ENCODE measurements around the gene IL1F10. TPM values are rescaled to one million over a fixed set of nuclear protein-coding genes. Genes with fewer than 3 reads are reported as not detected.

The IL1F10 gene
- polyA plus RNA-seq, 6 donors from 2014 or later = not detected

DNA sequence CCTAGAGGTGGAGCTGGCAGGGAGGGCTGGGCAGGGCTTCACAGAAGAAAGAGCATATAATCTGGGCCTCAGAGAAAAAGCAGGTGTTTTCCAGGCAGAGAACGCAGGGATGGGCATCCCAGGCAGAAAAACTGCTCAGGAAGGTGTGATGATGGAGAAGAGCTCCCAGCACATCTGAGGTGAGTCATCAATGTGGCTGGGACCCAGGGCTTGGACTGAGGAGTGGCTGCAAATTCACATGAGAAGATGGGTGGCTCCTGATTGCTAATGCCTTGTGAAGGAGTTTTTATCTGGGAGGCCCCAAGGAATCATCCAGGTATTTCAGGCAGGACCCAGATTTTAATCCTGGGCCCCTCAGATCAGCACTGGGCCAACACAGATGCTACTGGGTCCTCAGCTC is 10.2 kb downstream of the IL1F10 start:
- no peaks in the 10 kb centered on the region for H3K36me3 Mint-ChIP-seq
- DNase-seq = no peak
- H3K4me3 Mint-ChIP-seq = no peak overlapping the region
- no peaks in the 10 kb centered on the region for H3K4me1 Mint-ChIP-seq
- H3K9me3 Mint-ChIP-seq = no peaks in the 10 kb centered on the region
- peaks cover 18 to 55% (median 44%) of the 10 kb centered on the region in 3 donors for H3K27me3 Mint-ChIP-seq
- ATAC-seq (ENCODE audit: low read depth in 2 of 2) = no peak
- H3K27ac Mint-ChIP-seq = no peak overlapping the region

DNA sequence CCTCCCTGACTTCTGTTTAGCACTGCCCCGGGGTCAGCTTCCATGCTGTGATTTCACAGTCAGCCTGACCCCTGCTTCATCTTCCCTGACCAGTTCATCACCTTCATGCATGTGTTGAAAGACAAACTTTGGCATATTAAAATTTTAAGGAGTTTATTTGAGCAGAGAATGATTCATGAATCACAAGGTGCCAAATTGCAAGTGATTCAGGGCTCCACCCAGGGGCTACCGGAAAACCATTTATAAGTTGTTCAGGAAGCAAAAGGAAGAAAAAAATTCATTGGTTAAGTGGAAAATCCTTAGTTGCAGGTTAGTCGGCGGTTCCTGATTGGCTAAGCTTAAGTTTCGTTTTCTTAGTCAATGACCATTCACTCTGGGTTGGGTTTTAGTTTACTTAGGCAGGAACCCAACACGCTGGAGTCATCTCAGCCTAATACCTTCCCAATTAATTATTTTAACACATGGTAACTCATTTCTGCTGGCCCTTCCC is 10.6 kb downstream of the IL1F10 start:
- H3K36me3 Mint-ChIP-seq = no peaks in the 10 kb centered on the region
- ATAC-seq (ENCODE audit: low read depth in 2 of 2) (no peak), DNase-seq (no peak)
- peaks cover 19 to 55% (median 44%) of the 10 kb centered on the region in 3 donors for H3K27me3 Mint-ChIP-seq
- no peaks in the 10 kb centered on the region for H3K9me3 Mint-ChIP-seq
- H3K27ac Mint-ChIP-seq = no peak overlapping the region
- H3K4me1 Mint-ChIP-seq = peaks cover 0 to 3% (median 0%) of the 10 kb centered on the region in 3 donors
- H3K4me3 Mint-ChIP-seq = no peak overlapping the region

DNA sequence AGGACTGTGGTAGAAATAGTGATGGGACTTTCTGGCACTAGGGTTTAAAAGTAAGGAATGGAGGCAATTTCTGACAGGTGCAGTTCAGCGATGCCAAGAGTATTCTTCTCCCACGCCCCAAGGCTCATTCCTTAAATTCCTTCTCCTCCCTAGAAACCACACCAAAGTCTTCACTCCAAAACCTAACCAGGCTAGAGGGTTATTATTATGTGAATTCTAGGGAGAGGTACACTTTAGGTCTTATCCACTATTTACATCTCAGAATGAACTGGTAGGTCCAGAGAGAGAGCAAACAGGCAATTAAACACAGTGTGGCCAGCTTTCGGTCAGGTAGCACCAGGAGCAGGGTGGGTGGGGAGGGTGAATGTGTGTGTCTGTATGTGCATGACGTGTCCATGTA is 11.4 kb downstream of the IL1F10 start:
- no peak for DNase-seq
- Mint-ChIP-seq H3K4me1 (peaks cover 0 to 5% (median under 1%) of the 10 kb centered on the region in 3 donors), H3K4me3 (no peak overlapping the region), H3K27ac (no peak overlapping the region), H3K36me3 (no peaks in the 10 kb centered on the region), H3K9me3 (no peaks in the 10 kb centered on the region), H3K27me3 (peaks cover 19 to 55% (median 46%) of the 10 kb centered on the region in 3 donors)
- no peak for ATAC-seq (ENCODE audit: low read depth in 2 of 2)

DNA sequence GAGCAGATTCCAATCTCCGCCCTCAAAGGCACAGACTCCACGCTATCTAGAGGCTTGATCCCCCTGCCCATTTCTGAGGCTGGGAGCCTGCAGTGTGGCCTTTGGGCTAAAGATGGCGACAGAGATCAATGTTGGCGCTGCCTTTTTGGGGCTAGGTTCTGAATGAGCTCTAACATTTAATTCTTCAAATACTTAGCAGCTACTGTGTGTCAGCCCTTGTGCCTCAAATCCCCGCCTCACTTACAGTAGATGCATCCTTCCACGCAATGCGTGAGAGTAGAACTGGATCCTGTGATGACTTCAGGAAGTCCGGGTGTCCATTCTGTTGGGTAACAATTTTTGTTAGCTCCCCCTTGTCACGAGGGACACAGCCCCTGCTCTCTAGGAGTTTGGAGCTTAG is 12.4 kb downstream of the IL1F10 start:
- DNase-seq (peak; percentile 22), ATAC-seq (ENCODE audit: low read depth in 2 of 2) (peak; percentile 55 to 58)
- H3K4me3 Mint-ChIP-seq = peak overlapping the region in 1 of 8 donors; percentile 30
- no peak overlapping the region for H3K27ac Mint-ChIP-seq
- H3K27me3 Mint-ChIP-seq = peaks cover 19 to 56% (median 46%) of the 10 kb centered on the region in 3 donors
- no peaks in the 10 kb centered on the region for H3K9me3 Mint-ChIP-seq
- peaks cover 0 to 5% (median 4%) of the 10 kb centered on the region in 3 donors for H3K4me1 Mint-ChIP-seq
- no peaks in the 10 kb centered on the region for H3K36me3 Mint-ChIP-seq

DNA sequence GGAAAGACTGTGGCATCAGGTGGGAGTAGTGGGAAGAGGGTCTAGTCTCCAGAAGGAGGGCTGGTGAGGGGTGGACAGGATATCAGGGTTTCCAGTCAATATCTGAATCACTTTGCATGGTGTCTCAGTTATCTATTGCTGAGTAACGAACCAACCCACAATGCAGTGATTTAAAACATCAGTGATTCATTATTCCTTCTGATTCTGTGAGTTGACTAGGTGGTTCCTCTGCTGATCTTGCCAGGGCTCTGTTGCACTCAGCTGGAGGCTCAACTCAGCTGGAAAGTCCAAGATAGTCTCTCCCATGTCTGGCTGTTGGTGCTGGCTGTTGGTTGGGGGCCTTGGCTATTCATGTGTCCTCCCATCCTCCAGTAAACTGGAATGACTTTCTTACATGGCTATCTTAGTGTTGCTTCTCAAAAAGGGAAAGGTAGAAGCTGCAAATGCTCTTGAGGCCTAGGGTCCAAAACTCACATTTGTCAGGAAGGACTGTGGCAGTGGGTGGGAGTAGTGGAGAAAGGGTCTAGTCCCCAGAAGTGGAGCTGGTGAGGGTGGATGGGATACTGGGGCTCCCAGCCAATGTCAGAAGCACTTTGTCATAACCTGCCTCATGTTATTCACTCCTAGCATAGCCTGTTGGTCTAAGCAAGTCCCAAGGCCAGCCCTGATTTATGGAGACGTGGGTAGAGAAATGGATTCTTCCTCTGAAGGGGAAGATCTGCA is 13.9 kb downstream of the IL1F10 start:
- no peak for DNase-seq
- no peak overlapping the region for H3K27ac Mint-ChIP-seq
- peaks cover 0 to 5% (median 4%) of the 10 kb centered on the region in 3 donors for H3K4me1 Mint-ChIP-seq
- H3K27me3 Mint-ChIP-seq = peaks cover 16 to 47% (median 41%) of the 10 kb centered on the region in 3 donors
- no peaks in the 10 kb centered on the region for H3K9me3 Mint-ChIP-seq
- no peak for ATAC-seq (ENCODE audit: low read depth in 2 of 2)
- H3K4me3 Mint-ChIP-seq = no peak overlapping the region
- no peaks in the 10 kb centered on the region for H3K36me3 Mint-ChIP-seq

DNA sequence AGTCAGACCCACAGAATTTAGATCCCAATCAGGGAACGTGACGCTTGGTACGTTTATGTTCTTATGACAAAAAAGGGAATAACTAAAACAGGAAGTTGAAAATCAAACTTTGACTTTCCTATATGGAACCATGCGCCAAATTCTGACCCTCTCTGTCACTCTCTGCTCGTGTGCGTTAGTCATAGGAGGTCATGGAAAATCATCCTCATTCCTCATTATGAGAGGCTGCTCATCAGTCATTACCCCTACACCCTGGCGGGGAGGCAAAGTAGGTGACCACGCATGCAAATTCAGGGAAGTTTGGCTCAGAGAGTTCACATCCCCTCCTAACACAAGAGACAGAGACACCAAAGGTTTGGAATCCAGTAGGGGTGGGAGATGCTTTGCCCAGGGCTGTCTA is 15.5 kb downstream of the IL1F10 start:
- Mint-ChIP-seq H3K4me1 (peaks cover 0 to 5% (median 4%) of the 10 kb centered on the region in 3 donors), H3K27me3 (peaks cover 16 to 41% (median 31%) of the 10 kb centered on the region in 3 donors), H3K27ac (peak overlapping the region in 1 of 6 donors; percentile 40), H3K36me3 (no peaks in the 10 kb centered on the region), H3K9me3 (no peaks in the 10 kb centered on the region), H3K4me3 (no peak overlapping the region)
- DNase-seq (no peak), ATAC-seq (ENCODE audit: low read depth in 2 of 2) (no peak)

DNA sequence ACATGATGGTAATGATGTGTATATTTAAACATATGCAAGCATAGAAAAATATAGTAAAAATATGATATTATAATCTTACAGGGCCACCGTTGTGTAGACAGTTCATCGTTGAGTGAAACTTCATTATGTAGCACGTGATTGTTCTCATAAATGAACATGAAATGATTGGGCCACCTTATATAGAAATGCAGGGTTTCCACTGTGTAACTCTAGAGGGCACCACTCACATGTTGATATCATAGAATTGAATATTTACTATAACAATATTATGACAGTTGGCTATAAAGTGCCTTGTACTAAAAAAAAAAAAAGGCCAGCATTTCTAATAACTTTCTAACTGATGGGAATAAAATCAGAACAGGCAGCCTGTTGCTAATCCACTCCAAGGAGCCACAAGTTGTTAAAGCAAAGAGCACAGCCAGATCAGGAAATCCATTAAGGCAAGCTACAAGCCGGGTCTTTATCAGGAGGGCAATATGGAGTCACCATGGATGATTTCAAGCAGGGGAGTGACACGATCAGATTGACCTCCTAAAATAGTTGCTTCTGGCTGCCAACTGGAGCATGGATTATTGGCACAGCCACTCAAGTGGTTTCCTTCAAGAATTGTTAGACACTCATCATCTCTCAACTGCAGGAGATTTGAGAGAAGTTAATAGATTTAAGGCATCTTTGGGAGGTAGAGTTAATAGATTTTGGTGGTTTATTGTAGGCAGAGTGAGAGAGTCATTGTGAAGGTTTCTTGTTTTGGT is 16.7 kb downstream of the IL1F10 start:
- Mint-ChIP-seq H3K9me3 (no peaks in the 10 kb centered on the region), H3K27ac (no peak overlapping the region), H3K4me3 (no peak overlapping the region), H3K4me1 (peaks cover 0 to 5% (median 4%) of the 10 kb centered on the region in 3 donors), H3K27me3 (peaks cover 9 to 32% (median 31%) of the 10 kb centered on the region in 3 donors), H3K36me3 (no peaks in the 10 kb centered on the region)
- DNase-seq = no peak
- peak; percentile 37 to 65 for ATAC-seq (ENCODE audit: low read depth in 2 of 2)

DNA sequence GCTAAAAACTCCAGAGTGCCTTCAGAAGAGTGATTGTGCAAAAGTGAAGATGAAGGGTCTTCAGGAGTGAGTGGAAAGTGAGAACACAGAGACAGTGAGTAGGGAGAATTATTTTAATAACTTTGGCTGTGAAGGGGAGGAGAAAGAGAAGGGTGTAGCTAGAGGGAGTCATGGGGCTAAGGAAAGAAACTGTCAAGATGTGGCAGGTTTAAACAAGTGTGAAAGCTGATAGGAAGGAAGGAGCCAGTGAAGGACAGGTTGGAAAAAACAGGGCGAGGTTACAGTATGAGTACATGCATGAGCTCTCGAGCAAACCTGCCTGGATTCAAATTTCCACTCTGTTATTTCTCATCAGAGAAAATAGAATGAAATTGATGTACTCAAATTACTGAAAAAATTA is 17.8 kb downstream of the IL1F10 start:
- peaks cover 0 to 5% (median 4%) of the 10 kb centered on the region in 3 donors for H3K4me1 Mint-ChIP-seq
- H3K27me3 Mint-ChIP-seq = peaks cover 5 to 32% (median 31%) of the 10 kb centered on the region in 3 donors
- H3K36me3 Mint-ChIP-seq = no peaks in the 10 kb centered on the region
- H3K9me3 Mint-ChIP-seq = no peaks in the 10 kb centered on the region
- no peak for ATAC-seq (ENCODE audit: low read depth in 2 of 2)
- peak overlapping the region in 1 of 6 donors; percentile 12 for H3K27ac Mint-ChIP-seq
- H3K4me3 Mint-ChIP-seq = no peak overlapping the region
- no peak for DNase-seq

DNA sequence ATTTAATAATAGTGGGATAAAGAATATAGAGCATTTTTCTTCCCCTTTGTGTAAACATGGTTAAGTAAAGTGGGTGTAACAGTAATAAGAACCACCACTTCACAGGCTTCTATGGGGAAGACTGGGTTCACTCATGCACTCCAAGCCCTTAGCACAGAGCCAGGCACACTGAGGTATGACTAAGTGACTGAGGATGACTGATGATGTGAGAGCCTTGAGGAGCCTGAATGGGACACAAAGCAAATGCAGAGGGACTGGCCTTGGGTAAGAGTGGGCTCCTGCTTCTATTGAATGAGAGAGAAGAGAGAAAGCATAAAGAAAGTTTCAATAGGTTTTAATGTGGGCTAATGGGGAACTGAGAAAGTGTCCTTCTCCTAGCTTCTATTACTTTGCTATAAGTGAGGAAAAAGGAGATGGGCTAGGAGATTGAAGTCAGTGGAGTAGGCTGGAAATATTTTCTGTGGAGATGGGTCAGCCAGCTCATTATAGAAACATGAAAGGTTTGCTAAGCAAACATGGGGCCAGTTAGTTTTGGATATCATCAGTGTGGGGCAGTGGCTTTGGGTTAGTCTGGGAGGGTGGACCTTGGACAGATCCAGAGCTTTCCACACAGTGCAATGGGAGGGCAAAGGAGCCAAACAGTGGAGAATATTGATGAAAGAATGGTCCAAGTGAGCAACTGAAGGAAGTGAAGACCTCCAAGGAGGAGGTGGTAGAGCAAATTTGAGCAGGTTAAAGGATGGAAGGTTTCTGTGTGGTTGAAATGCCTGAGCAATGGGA is 20.6 kb downstream of the IL1F10 start:
- Mint-ChIP-seq H3K4me1 (peaks cover 0 to 4% (median 2%) of the 10 kb centered on the region in 3 donors), H3K27me3 (peaks cover 0 to 14% (median 13%) of the 10 kb centered on the region in 3 donors), H3K27ac (no peak overlapping the region), H3K36me3 (no peaks in the 10 kb centered on the region), H3K9me3 (no peaks in the 10 kb centered on the region), H3K4me3 (no peak overlapping the region)
- no peak for ATAC-seq (ENCODE audit: low read depth in 2 of 2)
- DNase-seq = no peak

DNA sequence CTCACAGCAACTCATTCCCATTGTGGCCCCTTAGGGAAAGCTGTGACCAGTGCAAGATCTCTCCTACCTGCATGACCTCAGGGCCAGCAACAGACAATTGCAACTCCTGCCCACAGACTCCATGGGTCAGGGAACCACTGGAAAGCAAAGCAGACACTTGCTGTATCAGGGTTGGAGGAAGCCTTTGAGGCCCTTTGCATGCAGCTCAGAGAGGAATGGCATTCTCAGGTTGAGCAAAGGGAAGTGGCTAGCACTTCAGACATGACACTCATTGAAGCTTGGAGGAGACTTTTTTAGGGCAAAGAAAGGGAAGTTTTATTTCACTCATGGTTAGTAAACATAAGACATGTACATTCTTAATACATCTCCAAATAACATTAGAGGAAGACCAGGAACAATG is 22.1 kb downstream of the IL1F10 start:
- peaks cover 0 to 6% (median 2%) of the 10 kb centered on the region in 7 donors for H3K9me3 Mint-ChIP-seq
- peak; percentile 55 to 74 for ATAC-seq (ENCODE audit: low read depth in 2 of 2)
- no peak overlapping the region for H3K27ac Mint-ChIP-seq
- H3K27me3 Mint-ChIP-seq = peaks cover 0 to 11% (median 7%) of the 10 kb centered on the region in 3 donors
- H3K4me3 Mint-ChIP-seq = no peak overlapping the region
- no peak for DNase-seq
- H3K36me3 Mint-ChIP-seq = peaks cover 0 to 2% of the 10 kb centered on the region in 2 donors
- H3K4me1 Mint-ChIP-seq = no peaks in the 10 kb centered on the region

DNA sequence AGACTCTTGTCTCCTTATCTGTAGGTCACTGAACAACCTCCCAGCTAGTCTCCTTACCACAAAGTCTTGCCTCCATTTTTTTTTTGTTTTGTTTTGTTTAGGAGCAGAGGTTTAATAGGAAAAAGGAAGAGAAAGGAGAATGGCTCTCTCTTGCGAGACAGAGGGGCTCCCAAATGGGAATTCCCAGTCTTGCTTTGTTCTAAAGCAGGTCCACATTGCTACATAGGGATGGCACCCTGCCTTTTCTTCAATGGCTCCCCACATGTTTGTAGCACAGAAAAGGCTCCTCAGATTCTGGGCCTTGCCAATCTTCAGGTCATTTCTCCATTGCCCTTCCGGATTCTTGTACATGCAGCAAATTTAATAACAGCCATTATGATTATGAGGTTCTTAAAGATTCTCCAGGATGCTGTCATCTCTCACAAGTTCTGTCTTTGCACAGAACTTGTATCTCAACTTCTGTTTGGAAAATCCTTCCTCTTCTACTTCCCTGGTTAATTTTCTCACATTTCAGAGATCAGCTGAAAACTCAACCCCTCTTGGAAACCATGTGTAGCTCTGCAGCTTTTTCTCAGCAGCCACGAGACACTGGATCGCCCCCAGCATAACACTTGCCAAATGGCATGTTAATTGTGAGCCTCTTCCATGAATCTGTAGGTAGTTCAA is 23.6 kb downstream of the IL1F10 start:
- Mint-ChIP-seq H3K27ac (no peak overlapping the region), H3K36me3 (peaks cover 5 to 8% of the 10 kb centered on the region in 2 donors), H3K4me1 (no peaks in the 10 kb centered on the region), H3K9me3 (peaks cover 0 to 12% (median 5%) of the 10 kb centered on the region in 7 donors), H3K4me3 (no peak overlapping the region), H3K27me3 (peaks cover 0 to 8% (median 6%) of the 10 kb centered on the region in 3 donors)
- no peak for ATAC-seq (ENCODE audit: low read depth in 2 of 2)
- DNase-seq = no peak

DNA sequence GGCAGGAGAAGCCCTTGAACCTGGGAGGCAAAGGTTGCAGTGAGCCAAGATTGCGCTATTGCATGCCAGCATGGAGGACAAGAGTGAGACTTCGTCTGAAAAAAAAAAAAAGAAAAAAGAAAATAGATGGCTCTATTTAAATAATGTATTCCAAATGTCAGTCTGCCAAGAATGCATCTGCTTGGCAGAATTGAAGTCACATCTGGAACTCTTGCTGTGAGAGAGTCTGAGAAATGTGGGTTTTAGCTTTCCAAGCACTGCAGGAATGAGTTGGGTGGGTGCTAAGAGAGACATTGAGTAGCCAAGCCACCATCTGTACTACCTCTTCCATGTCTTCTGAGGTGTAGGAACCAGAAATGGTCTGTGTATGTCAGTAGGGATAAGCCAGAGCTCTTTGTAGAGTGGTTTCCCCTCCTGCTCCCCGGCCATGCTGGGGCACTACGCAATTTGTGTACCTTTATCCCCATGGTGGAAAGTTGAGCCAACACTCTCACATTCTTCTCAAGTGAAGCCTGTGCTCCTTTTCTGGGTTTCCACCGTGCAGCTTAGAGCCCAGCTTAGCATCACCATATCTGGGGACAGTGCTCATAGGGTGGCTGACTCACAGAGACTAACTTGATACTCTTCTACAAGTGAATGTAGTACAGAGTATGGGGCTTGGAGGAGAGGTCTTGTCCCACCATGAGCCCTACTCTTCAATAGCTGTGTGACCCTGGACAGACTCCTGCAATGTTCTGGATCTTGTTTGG is 25.3 kb downstream of the IL1F10 start:
- Mint-ChIP-seq H3K9me3 (peaks cover 0 to 16% (median 5%) of the 10 kb centered on the region in 7 donors), H3K27ac (no peak overlapping the region), H3K36me3 (peaks cover 8 to 9% of the 10 kb centered on the region in 2 donors), H3K4me1 (peaks cover 4 to 7% (median 6%) of the 10 kb centered on the region in 3 donors), H3K4me3 (no peak overlapping the region), H3K27me3 (peaks cover 0 to 8% (median 6%) of the 10 kb centered on the region in 3 donors)
- DNase-seq (no peak), ATAC-seq (ENCODE audit: low read depth in 2 of 2) (no peak)
